Activated B cell treated with CpG ODN at 0.5 μM for 24 hours (primary cell): ENCODE data around the gene DAD1. TPM values are rescaled to one million over a fixed set of nuclear protein-coding genes. Genes with fewer than 3 reads are reported as not detected.

Source experiments
- ATAC-seq: fragments of 200-7000 bp; cut with Tn5 transposase; one replicate; pipeline ENCODE4 v1.10.0; 2021; ENCODE audit warnings: low read depth, mild to moderate bottlenecking, moderate library complexity
- CTCF ChIA-PET: fragments of 350-600 bp; sonication (Branson Sonifier 250); formaldehyde crosslinking; loops from one replicate; lab custom pipeline; 2021; ENCODE audit warnings: antibody characterized with exemption; lab: Charles Lee
- POLR2A ChIA-PET: fragments of 350-600 bp; sonication (Branson Sonifier 250); formaldehyde crosslinking; loops from one replicate; lab custom pipeline; 2021; ENCODE audit warnings: antibody characterized with exemption; lab: Charles Lee
- DNase-seq: peaks from one replicate; pipeline ENCODE4 v3.0.0; 2022
- H3K27ac Mint-ChIP-seq: one replicate; pipeline ENCODE4 v1.8.0; 2020; ENCODE audit warnings: mixed read lengths
- H3K27me3 Mint-ChIP-seq: one replicate; pipeline ENCODE4 v1.8.0; 2021; ENCODE audit warnings: mixed read lengths
- H3K36me3 Mint-ChIP-seq: one replicate; pipeline ENCODE4 v1.8.0; 2021; ENCODE audit warnings: low read depth, mixed read lengths
- H3K4me1 Mint-ChIP-seq: one replicate; pipeline ENCODE4 v1.8.0; 2021; ENCODE audit warnings: mixed read lengths
- H3K4me3 Mint-ChIP-seq: one replicate; pipeline ENCODE4 v1.8.0; 2020; ENCODE audit warnings: mild to moderate bottlenecking, mixed read lengths
- H3K9me3 Mint-ChIP-seq: one replicate; pipeline ENCODE4 v1.8.0; 2020; ENCODE audit warnings: mixed read lengths
- intact Hi-C: fragments of 100-400 bp; cut with micrococcal nuclease; formaldehyde crosslinking; loops from one replicate; pipeline ENCODE4 v1.15.1; 2024
- total RNA-seq: library from RNA; stranded (reverse); gene quantifications from 2 replicates; pipeline ENCODE4 v1.2.3, GENCODE V29; 2022
- TF ChIP-seq, protein P1 (sequence below): fragments of 200-600 bp; IDR thresholded peaks from one replicate; pipeline ENCODE4 v1.8.0; 2022; ENCODE audit warnings: antibody characterized with exemption, mild to moderate bottlenecking

Gene DAD1
- total RNA-seq, 1 donor from 2014 or later: 123 TPM

DNA sequence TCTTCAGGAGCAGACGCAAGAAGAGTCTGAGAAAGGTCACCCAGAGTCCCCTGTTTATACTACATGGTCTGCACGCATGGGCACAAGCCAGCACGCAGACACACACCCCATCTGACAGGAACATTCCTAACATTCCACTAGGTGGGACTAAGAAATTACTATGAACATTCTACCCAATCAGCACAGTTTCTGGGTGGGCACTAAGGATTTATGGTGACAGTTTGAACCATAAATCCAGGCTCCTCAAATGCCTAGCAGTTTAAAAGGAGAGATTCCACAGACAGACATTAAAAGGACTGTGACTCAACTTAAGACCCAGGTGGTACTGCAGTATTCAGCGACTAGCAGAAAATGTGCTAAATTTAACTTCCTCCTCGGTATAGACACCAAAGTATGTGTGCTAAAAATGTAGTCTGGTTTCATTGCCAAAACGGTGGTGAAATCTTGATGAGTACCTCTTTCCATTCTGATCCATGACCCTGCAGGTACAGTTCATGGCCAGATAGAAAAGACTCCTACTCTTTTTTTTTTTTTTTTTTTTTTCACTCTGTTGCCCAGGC, 25.3 kb upstream of the DAD1 start:
- no peaks in the 10 kb centered on the region for H3K4me1 Mint-ChIP-seq
- H3K27ac Mint-ChIP-seq: no peak overlapping the region
- no peaks in the 10 kb centered on the region for H3K9me3 Mint-ChIP-seq
- H3K4me3 Mint-ChIP-seq: no peak overlapping the region
- DNase-seq: no peak
- ATAC-seq: no peak
- peaks cover 32% of the 10 kb centered on the region for H3K36me3 Mint-ChIP-seq
- no peaks in the 10 kb centered on the region for H3K27me3 Mint-ChIP-seq
- intact Hi-C loops: loop anchor here (5.0 kb wide), 1 partner anchor 33 kb away; no protein-coding TSS in a partner anchor
- ChIA-PET CTCF (no interaction called here), POLR2A (no interaction called here)
- TF ChIP-seq, protein P1, sequence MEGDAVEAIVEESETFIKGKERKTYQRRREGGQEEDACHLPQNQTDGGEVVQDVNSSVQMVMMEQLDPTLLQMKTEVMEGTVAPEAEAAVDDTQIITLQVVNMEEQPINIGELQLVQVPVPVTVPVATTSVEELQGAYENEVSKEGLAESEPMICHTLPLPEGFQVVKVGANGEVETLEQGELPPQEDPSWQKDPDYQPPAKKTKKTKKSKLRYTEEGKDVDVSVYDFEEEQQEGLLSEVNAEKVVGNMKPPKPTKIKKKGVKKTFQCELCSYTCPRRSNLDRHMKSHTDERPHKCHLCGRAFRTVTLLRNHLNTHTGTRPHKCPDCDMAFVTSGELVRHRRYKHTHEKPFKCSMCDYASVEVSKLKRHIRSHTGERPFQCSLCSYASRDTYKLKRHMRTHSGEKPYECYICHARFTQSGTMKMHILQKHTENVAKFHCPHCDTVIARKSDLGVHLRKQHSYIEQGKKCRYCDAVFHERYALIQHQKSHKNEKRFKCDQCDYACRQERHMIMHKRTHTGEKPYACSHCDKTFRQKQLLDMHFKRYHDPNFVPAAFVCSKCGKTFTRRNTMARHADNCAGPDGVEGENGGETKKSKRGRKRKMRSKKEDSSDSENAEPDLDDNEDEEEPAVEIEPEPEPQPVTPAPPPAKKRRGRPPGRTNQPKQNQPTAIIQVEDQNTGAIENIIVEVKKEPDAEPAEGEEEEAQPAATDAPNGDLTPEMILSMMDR: no peak

DNA sequence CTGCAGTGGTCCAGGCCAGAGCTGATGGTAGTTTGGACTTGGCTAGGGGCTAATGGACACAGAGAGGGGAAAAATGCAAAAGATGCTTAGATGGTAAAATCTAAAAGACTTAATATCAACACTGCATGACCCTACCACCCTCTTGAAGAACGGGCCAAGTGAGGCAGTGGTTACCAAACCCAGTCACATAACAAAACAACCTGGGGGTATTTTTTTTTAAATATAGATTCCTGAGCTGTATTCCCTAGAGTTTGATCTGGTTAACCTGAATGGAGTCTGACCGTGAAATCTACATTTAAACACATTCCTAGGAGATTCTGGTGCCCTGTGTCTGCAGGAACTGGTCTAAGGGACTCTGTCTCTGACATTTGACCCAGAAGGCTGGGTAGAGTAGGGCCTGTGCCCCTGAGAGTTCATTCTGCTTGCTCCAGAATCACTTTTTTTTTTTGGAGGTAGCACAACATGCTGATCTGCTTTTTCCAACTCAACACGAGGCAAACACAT, 24.8 kb upstream of the DAD1 start:
- intact Hi-C loops: loop anchor here (5.0 kb wide), 1 partner anchor 34 kb away; no protein-coding TSS in a partner anchor
- ATAC-seq: no peak
- ChIA-PET CTCF (no interaction called here), POLR2A (no interaction called here)
- DNase-seq: no peak
- Mint-ChIP-seq H3K36me3 (peaks cover 33% of the 10 kb centered on the region), H3K27ac (no peak overlapping the region), H3K9me3 (no peaks in the 10 kb centered on the region), H3K4me1 (no peaks in the 10 kb centered on the region), H3K4me3 (no peak overlapping the region), H3K27me3 (no peaks in the 10 kb centered on the region)
- TF ChIP-seq, protein P1: no peak

DNA sequence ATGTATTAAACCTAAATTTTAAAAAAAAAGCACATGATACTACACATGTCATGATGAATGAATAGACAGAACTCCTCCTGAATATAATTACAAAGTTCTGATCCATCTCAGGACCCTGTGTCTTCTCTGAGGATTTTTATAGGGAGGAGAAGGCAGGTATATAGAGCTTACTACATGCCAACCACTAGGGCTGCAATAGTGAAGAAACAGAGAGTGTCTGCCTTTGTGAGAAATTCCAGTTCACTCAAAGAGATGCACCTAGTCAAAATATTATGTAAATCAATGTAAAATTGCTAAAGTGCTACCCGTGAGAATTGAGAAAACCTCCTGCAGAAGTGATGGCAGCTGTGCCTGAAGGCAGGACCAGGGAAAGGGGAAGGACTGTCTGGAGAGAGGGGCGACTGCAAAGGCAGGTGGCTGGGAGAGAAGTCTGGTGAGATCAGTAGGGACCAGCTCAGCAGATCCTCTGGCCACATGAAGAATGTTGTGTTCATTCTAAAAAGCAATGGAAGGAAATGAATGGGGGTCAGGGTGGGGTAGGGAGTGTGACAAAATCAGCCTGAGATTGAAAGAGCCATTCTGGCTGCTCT, 24.2 kb upstream of the DAD1 start:
- Mint-ChIP-seq H3K4me3 (no peak overlapping the region), H3K27ac (no peak overlapping the region), H3K9me3 (no peaks in the 10 kb centered on the region), H3K36me3 (peaks cover 36% of the 10 kb centered on the region), H3K27me3 (no peaks in the 10 kb centered on the region), H3K4me1 (no peaks in the 10 kb centered on the region)
- CTCF ChIA-PET: no interaction called here
- TF ChIP-seq, protein P1: no peak
- POLR2A ChIA-PET: no interaction called here
- DNase-seq: no peak
- no peak for ATAC-seq
- intact Hi-C loops: loop anchor here (5.0 kb wide), 1 partner anchor 34 kb away; no protein-coding TSS in a partner anchor

DNA sequence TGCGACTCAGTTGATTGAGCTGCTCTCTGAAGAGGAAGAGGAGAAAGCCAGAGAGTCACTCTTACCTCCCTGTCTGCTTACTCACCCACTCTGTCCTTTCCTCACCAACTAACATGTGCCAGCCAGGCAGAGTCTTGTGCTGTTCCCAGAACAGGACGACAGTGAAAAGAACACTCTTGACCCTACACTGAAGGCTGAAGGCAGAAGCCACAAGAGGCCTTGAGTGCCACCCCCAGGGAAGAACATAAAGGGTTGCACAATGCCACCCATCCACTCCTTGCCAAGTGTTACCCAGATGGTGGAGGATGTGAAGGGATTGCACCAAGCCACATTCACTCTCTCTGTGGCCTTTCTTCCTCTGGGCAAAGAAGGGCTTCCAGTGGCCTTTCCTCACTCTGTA, 21.9 kb upstream of the DAD1 start:
- no peak for ATAC-seq
- intact Hi-C loops: loop anchor here (5.0 kb wide), 1 partner anchor 36 kb away; no protein-coding TSS in a partner anchor
- Mint-ChIP-seq H3K36me3 (peaks cover 53% of the 10 kb centered on the region), H3K27ac (no peak overlapping the region), H3K9me3 (no peaks in the 10 kb centered on the region), H3K4me1 (no peaks in the 10 kb centered on the region), H3K27me3 (no peaks in the 10 kb centered on the region), H3K4me3 (no peak overlapping the region)
- no peak for DNase-seq
- ChIA-PET POLR2A (no interaction called here), CTCF (interaction anchor here (1.3 kb wide), 1 partner anchor 12 kb away, joined by 3 read pairs; no protein-coding TSS in a partner anchor)
- TF ChIP-seq, protein P1: no peak

DNA sequence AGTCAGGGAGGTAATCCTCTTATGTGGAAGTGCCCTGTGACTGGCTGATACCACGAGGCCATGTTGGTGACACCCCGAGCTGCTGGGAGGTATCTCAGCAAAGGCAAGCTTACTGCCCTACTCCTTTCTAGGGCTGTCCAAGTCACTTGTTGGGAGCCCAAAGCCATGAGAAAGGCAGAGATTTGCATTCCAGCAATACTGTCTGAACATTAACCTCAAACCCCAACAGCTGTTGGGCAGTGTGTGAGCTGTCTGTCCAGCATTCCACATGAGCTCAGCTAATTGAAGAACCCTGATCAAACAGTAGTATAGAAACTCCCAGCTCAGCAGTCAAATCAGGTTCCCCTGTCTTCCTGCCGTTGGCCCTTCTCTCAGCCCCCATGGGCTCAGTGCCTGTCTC, 18.3 kb upstream of the DAD1 start:
- TF ChIP-seq, protein P1: no peak
- ChIA-PET POLR2A (no interaction called here), CTCF (no interaction called here)
- no peaks in the 10 kb centered on the region for H3K27me3 Mint-ChIP-seq
- ATAC-seq: no peak
- intact Hi-C loops: no loop called here
- no peaks in the 10 kb centered on the region for H3K4me1 Mint-ChIP-seq
- H3K9me3 Mint-ChIP-seq: no peaks in the 10 kb centered on the region
- DNase-seq: no peak
- peaks cover 81% of the 10 kb centered on the region for H3K36me3 Mint-ChIP-seq
- no peak overlapping the region for H3K27ac Mint-ChIP-seq
- H3K4me3 Mint-ChIP-seq: no peak overlapping the region
